HepG2 (cell line): ENCODE measurements around the gene ACOT8. TPM values are rescaled to one million over a fixed set of nuclear protein-coding genes. Genes with fewer than 3 reads are reported as not detected.

ENCODE experiments used
- E2F1 ChIP-seq: sonication (generic); formaldehyde crosslinking; IDR thresholded peaks from 2 replicates; pipeline ENCODE4 v1.5.0; 2020; ENCODE audit warnings: missing genetic modification reagents
- JUND ChIP-seq: sonication (generic); formaldehyde crosslinking; IDR thresholded peaks from 2 replicates; pipeline ENCODE4 v1.8.0; 2022; ENCODE audit warnings: mild to moderate bottlenecking, missing genetic modification reagents
- NFKBIZ ChIP-seq: IDR thresholded peaks from 2 replicates; pipeline ENCODE4 v1.6.1; 2018; ENCODE audit warnings: missing genetic modification reagents, missing compliant biosample characterization
- NR2C2 ChIP-seq: sonication (generic); formaldehyde crosslinking; IDR thresholded peaks from 2 replicates; pipeline ENCODE4 v1.4.0; 2020; ENCODE audit warnings: missing genetic modification reagents, mild to moderate bottlenecking, moderate library complexity, borderline replicate concordance
- STAT5B ChIP-seq: sonication (generic); formaldehyde crosslinking; IDR thresholded peaks from 2 replicates; pipeline ENCODE4 v1.4.0; 2020; ENCODE audit warnings: missing genetic modification reagents
- TSC22D2 ChIP-seq: sonication (generic); formaldehyde crosslinking; IDR thresholded peaks from 2 replicates; pipeline ENCODE4 v1.5.1; 2020; ENCODE audit warnings: missing genetic modification reagents, mild to moderate bottlenecking, borderline replicate concordance
- ZBTB44 ChIP-seq: sonication (generic); formaldehyde crosslinking; IDR thresholded peaks from 2 replicates; pipeline ENCODE4 v1.4.0; 2020; ENCODE audit warnings: missing genetic modification reagents
- ZNF296 ChIP-seq: sonication (generic); formaldehyde crosslinking; conservative IDR thresholded peaks from 2 replicates; pipeline ENCODE4 v1.5.0; 2020; ENCODE audit warnings: mild to moderate bottlenecking, missing genetic modification reagents
- ZNF501 ChIP-seq: sonication (generic); formaldehyde crosslinking; IDR thresholded peaks from 2 replicates; pipeline ENCODE4 v1.5.1; 2020; ENCODE audit warnings: mild to moderate bottlenecking, moderate library complexity, missing genetic modification reagents
- ZNF577 ChIP-seq: sonication (generic); formaldehyde crosslinking; IDR thresholded peaks from 2 replicates; pipeline ENCODE4 v1.4.0; 2020; ENCODE audit warnings: mild to moderate bottlenecking, low read depth, missing genetic modification reagents, borderline replicate concordance
- ZNF713 ChIP-seq: sonication (generic); formaldehyde crosslinking; IDR thresholded peaks from 2 replicates; pipeline ENCODE4 v1.4.0; 2020; ENCODE audit warnings: mild to moderate bottlenecking, missing genetic modification reagents
- ZNF747 ChIP-seq: sonication (generic); formaldehyde crosslinking; IDR thresholded peaks from 2 replicates; pipeline ENCODE4 v1.8.1; 2023; ENCODE audit warnings: missing genetic modification reagents, mild to moderate bottlenecking, borderline replicate concordance
- ZNF780A ChIP-seq: sonication (generic); formaldehyde crosslinking; IDR thresholded peaks from 2 replicates; pipeline ENCODE4 v1.8.0; 2022; ENCODE audit warnings: mild to moderate bottlenecking, missing genetic modification reagents, moderate library complexity
- ZSCAN12 ChIP-seq: sonication (generic); formaldehyde crosslinking; IDR thresholded peaks from 2 replicates; pipeline ENCODE4 v1.9.0; 2021; ENCODE audit warnings: mild to moderate bottlenecking, missing genetic modification reagents
- polyA plus RNA-seq, 8 experiments: library from polyadenylated mRNA; depleted of rRNA in 3 of 8; stranded (reverse) in 7 of 8; unstranded in 1 of 8; fragments of >200 nt; fragmentation: Illumina TruSeq in 4 of 8; extraction: Trizol in 4 of 8; gene quantifications; 2 replicates each; pipeline versions ENCODE4 v1.2.1 to v1.2.3, GENCODE V29; 2011 to 2016; ENCODE audit warnings: low read depth in 4 of 8, missing spikeins in 1 of 8, mixed read lengths in 1 of 8; ENCODE audit not compliant: insufficient read depth in 1 of 8
- total RNA-seq, 5 experiments: library from RNA; depleted of rRNA; stranded (reverse); fragments of >200 nt; fragmentation: Illumina TruSeq; extraction: Trizol; gene quantifications; 2 replicates each; pipeline ENCODE4 v1.2.3, GENCODE V29; 2016; ENCODE audit warnings: low read depth in 1 of 5
- TF ChIP-seq, protein P1 (sequence below): sonication (generic); formaldehyde crosslinking; IDR thresholded peaks from 2 replicates; pipeline ENCODE4 v1.4.0; 2020; ENCODE audit warnings: low read depth, mild to moderate bottlenecking, missing genetic modification reagents
- TF ChIP-seq, protein P2 (sequence below): sonication (generic); formaldehyde crosslinking; IDR thresholded peaks from 2 replicates; pipeline ENCODE4 v1.5.0; 2020; ENCODE audit warnings: mild to moderate bottlenecking, missing genetic modification reagents, borderline replicate concordance

Gene ACOT8
- total and polyA plus RNA-seq, 2 of the 13 experiments (the other 11 are each of a cell fraction or from before 2014, with no cell fraction given) = 31.4 to 45.5 TPM

- TF ChIP-seq E2F1 (CRISPR knock-in tag) (peak; percentile 98), ZNF780A (CRISPR knock-in tag) (peak; percentile 99), NR2C2 (peak; percentile 97), ZBTB44 (CRISPR knock-in tag) (peak; percentile 83; the same call in 1 of the 2 replicates), ZNF577 (0 out of 2 replicates have a peak, but pooled peaks have one; percentile 48), ZNF296 (CRISPR knock-in tag) (peak; percentile 91), STAT5B (peak; percentile 90; the same call in 1 of the 2 replicates), NFKBIZ (peak; percentile 99), JUND (CRISPR knock-in tag) (peak; percentile 77; the same call in 1 of the 2 replicates), ZSCAN12 (CRISPR knock-in tag) (peak; percentile 93), ZNF747 (CRISPR knock-in tag) (peak; percentile 100), ZNF713 (CRISPR knock-in tag) (no peak; the same call in 1 of the 2 replicates), ZNF501 (CRISPR knock-in tag) (peak; percentile 92), TSC22D2 (CRISPR knock-in tag) (peak; percentile 98)
- TF ChIP-seq, protein P1, sequence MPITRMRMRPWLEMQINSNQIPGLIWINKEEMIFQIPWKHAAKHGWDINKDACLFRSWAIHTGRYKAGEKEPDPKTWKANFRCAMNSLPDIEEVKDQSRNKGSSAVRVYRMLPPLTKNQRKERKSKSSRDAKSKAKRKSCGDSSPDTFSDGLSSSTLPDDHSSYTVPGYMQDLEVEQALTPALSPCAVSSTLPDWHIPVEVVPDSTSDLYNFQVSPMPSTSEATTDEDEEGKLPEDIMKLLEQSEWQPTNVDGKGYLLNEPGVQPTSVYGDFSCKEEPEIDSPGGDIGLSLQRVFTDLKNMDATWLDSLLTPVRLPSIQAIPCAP (CRISPR knock-in tag) = peak; percentile 93
- TF ChIP-seq, protein P2, sequence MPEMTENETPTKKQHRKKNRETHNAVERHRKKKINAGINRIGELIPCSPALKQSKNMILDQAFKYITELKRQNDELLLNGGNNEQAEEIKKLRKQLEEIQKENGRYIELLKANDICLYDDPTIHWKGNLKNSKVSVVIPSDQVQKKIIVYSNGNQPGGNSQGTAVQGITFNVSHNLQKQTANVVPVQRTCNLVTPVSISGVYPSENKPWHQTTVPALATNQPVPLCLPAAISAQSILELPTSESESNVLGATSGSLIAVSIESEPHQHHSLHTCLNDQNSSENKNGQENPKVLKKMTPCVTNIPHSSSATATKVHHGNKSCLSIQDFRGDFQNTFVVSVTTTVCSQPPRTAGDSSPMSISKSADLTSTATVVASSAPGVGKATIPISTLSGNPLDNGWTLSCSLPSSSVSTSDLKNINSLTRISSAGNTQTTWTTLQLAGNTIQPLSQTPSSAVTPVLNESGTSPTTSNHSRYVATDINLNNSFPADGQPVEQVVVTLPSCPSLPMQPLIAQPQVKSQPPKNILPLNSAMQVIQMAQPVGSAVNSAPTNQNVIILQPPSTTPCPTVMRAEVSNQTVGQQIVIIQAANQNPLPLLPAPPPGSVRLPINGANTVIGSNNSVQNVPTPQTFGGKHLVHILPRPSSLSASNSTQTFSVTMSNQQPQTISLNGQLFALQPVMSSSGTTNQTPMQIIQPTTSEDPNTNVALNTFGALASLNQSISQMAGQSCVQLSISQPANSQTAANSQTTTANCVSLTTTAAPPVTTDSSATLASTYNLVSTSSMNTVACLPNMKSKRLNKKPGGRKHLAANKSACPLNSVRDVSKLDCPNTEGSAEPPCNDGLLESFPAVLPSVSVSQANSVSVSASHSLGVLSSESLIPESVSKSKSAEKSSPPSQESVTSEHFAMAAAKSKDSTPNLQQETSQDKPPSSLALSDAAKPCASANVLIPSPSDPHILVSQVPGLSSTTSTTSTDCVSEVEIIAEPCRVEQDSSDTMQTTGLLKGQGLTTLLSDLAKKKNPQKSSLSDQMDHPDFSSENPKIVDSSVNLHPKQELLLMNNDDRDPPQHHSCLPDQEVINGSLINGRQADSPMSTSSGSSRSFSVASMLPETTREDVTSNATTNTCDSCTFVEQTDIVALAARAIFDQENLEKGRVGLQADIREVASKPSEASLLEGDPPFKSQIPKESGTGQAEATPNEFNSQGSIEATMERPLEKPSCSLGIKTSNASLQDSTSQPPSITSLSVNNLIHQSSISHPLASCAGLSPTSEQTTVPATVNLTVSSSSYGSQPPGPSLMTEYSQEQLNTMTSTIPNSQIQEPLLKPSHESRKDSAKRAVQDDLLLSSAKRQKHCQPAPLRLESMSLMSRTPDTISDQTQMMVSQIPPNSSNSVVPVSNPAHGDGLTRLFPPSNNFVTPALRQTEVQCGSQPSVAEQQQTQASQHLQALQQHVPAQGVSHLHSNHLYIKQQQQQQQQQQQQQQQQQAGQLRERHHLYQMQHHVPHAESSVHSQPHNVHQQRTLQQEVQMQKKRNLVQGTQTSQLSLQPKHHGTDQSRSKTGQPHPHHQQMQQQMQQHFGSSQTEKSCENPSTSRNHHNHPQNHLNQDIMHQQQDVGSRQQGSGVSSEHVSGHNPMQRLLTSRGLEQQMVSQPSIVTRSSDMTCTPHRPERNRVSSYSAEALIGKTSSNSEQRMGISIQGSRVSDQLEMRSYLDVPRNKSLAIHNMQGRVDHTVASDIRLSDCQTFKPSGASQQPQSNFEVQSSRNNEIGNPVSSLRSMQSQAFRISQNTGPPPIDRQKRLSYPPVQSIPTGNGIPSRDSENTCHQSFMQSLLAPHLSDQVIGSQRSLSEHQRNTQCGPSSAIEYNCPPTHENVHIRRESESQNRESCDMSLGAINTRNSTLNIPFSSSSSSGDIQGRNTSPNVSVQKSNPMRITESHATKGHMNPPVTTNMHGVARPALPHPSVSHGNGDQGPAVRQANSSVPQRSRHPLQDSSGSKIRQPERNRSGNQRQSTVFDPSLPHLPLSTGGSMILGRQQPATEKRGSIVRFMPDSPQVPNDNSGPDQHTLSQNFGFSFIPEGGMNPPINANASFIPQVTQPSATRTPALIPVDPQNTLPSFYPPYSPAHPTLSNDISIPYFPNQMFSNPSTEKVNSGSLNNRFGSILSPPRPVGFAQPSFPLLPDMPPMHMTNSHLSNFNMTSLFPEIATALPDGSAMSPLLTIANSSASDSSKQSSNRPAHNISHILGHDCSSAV (CRISPR knock-in tag) = 0 out of 2 replicates have a peak, but pooled peaks have one; percentile 5
Measured at GRCh38 chr20:45890985-45891983, 34.1 kb upstream of the ACOT8 start, which contains the start of the genes CTSA and NEURL2 (continued).
